H9 (cell line): Measurements from ENCODE around the gene DCC. TPM values are rescaled to one million over a fixed set of nuclear protein-coding genes. Genes with fewer than 3 reads are reported as not detected.

Experiments used
- DNase-seq: peaks from one replicate; pipeline ENCODE4 v3.0.0-alpha.2; 2017
- H2AFZ ChIP-seq: one replicate; pipeline ENCODE4 v1.6.1; 2013; ENCODE audit warnings: mild to moderate bottlenecking, low read length, control low read depth, moderate library complexity
- H2AK5ac ChIP-seq: 2 replicates; pipeline ENCODE4 v1.6.1; 2013; ENCODE audit warnings: low read length, control low read depth, mixed read lengths; ENCODE audit not compliant: insufficient read length
- H2BK120ac ChIP-seq: one replicate; pipeline ENCODE4 v1.6.1; 2013; ENCODE audit warnings: low read depth, mild to moderate bottlenecking, low read length, control low read depth, inconsistent platforms; ENCODE audit not compliant: poor library complexity, severe bottlenecking
- H2BK12ac ChIP-seq: 2 replicates; pipeline ENCODE4 v1.6.1; 2013; ENCODE audit warnings: low read length, control low read depth, mixed read lengths, low read depth; ENCODE audit not compliant: insufficient read length
- H2BK15ac ChIP-seq: 2 replicates; pipeline ENCODE4 v1.6.1; 2013; ENCODE audit warnings: low read depth, low read length, control low read depth
- H2BK20ac ChIP-seq: one replicate; pipeline ENCODE4 v1.6.1; 2013; ENCODE audit warnings: low read depth, mild to moderate bottlenecking, low read length, control low read depth, inconsistent platforms; ENCODE audit not compliant: poor library complexity, severe bottlenecking
- H2BK5ac ChIP-seq: 2 replicates; pipeline ENCODE4 v1.6.1; 2013; ENCODE audit warnings: low read length, control low read depth, mixed read lengths; ENCODE audit not compliant: insufficient read length
- H3K14ac ChIP-seq: 2 replicates; pipeline ENCODE4 v1.6.1; 2013; ENCODE audit warnings: low read length, control low read depth; ENCODE audit not compliant: insufficient read depth
- H3K18ac ChIP-seq: 2 replicates; pipeline ENCODE4 v1.6.1; 2013; ENCODE audit warnings: low read depth, mild to moderate bottlenecking, mixed read lengths, low read length, control low read depth; ENCODE audit not compliant: insufficient read length
- H3K23ac ChIP-seq: 2 replicates; pipeline ENCODE4 v1.6.1; 2013; ENCODE audit warnings: low read length, control low read depth, mixed read lengths, low read depth; ENCODE audit not compliant: insufficient read length
- H3K23me2 ChIP-seq: 2 replicates; pipeline ENCODE4 v1.6.1; 2013; ENCODE audit warnings: low read depth, mild to moderate bottlenecking, mixed read lengths, low read length, control low read depth; ENCODE audit not compliant: insufficient read length, poor library complexity, severe bottlenecking
- H3K27ac ChIP-seq: 2 replicates; pipeline ENCODE4 v1.5.1; 2013; ENCODE audit warnings: low read length, control low read depth, mixed read lengths, low read depth; ENCODE audit not compliant: insufficient read length
- H3K27me3 ChIP-seq: 2 replicates; pipeline ENCODE4 v1.6.1; 2013; ENCODE audit warnings: low read length, control low read depth, inconsistent platforms; ENCODE audit not compliant: insufficient read depth
- H3K4ac ChIP-seq: 2 replicates; pipeline ENCODE4 v1.6.1; 2013; ENCODE audit warnings: low read depth, mild to moderate bottlenecking, control low read depth, inconsistent platforms, low read length, moderate library complexity
- H3K4me1 ChIP-seq: 2 replicates; pipeline ENCODE4 v1.6.1; 2013; ENCODE audit warnings: low read length, control low read depth, inconsistent platforms; ENCODE audit not compliant: insufficient read depth
- H3K4me2 ChIP-seq: 2 replicates; pipeline ENCODE4 v1.6.1; 2013; ENCODE audit warnings: low read length, control low read depth, mixed read lengths; ENCODE audit not compliant: insufficient read length, insufficient read depth
- H3K56ac ChIP-seq: 2 replicates; pipeline ENCODE4 v1.6.1; 2013; ENCODE audit warnings: low read depth, mild to moderate bottlenecking, mixed read lengths, low read length, control low read depth; ENCODE audit not compliant: insufficient read length
- H3K79me1 ChIP-seq: 2 replicates; pipeline ENCODE4 v1.6.1; 2013; ENCODE audit warnings: low read depth, mild to moderate bottlenecking, moderate library complexity, low read length, control low read depth, inconsistent platforms; ENCODE audit not compliant: insufficient read depth, poor library complexity, severe bottlenecking
- H3K79me2 ChIP-seq: 2 replicates; pipeline ENCODE4 v1.6.1; 2013; ENCODE audit warnings: low read length, control low read depth, inconsistent platforms; ENCODE audit not compliant: insufficient read depth
- H3K9ac ChIP-seq: 2 replicates; pipeline ENCODE4 v1.6.1; 2013; ENCODE audit warnings: low read length, control low read depth, mixed read lengths; ENCODE audit not compliant: insufficient read length; ENCODE audit errors: extremely low read depth
- H3K9me3 ChIP-seq: one replicate; pipeline ENCODE4 v1.6.1; 2013; ENCODE audit warnings: low read depth, low read length, inconsistent platforms; ENCODE audit not compliant: control insufficient read depth
- H3T11ph ChIP-seq: one replicate; pipeline ENCODE4 v1.6.1; 2013; ENCODE audit warnings: mild to moderate bottlenecking, low read length, control low read depth, inconsistent platforms
- H4K20me1 ChIP-seq: one replicate; pipeline ENCODE4 v1.6.1; 2013; ENCODE audit not compliant: control insufficient read depth, insufficient read length, insufficient read depth
- H4K5ac ChIP-seq: 2 replicates; pipeline ENCODE4 v1.6.1; 2013; ENCODE audit warnings: low read depth, mild to moderate bottlenecking, mixed read lengths, low read length, control low read depth; ENCODE audit not compliant: insufficient read length
- H4K8ac ChIP-seq: replicated peaks from 2 replicates; pipeline ENCODE4 v1.6.1; 2013; ENCODE audit warnings: low read length, control low read depth, mixed read lengths, low read depth; ENCODE audit not compliant: insufficient read length
- H4K91ac ChIP-seq: 2 replicates; pipeline ENCODE4 v1.6.1; 2013; ENCODE audit warnings: low read depth, mild to moderate bottlenecking, moderate library complexity, mixed read lengths, low read length, control low read depth; ENCODE audit not compliant: insufficient read length
- H3K27ac Mint-ChIP-seq, 3 experiments: 2 replicates in 2 of 3; 3 replicates in 1 of 3; pipeline ENCODE4 v1.8.0; 2020 to 2021; ENCODE audit warnings: mixed read lengths in 3 of 3, mild to moderate bottlenecking in 1 of 3, moderate library complexity in 1 of 3
- H3K27me3 Mint-ChIP-seq: 2 replicates; pipeline ENCODE4 v1.8.0; 2021; ENCODE audit warnings: low read depth, mild to moderate bottlenecking, moderate library complexity, mixed read lengths
- H3K36me3 Mint-ChIP-seq, 3 experiments: 2 replicates in 2 of 3; 3 replicates in 1 of 3; pipeline ENCODE4 v1.8.0; 2020 to 2021; ENCODE audit warnings: low read depth in 3 of 3, mixed read lengths in 3 of 3; ENCODE audit not compliant: insufficient read depth in 1 of 3
- H3K4me1 Mint-ChIP-seq, 2 experiments: 2 replicates each; pipeline ENCODE4 v1.8.0; 2020; ENCODE audit warnings: mixed read lengths in 2 of 2
- H3K4me3 Mint-ChIP-seq, 2 experiments: 2 replicates in 1 of 2; 3 replicates in 1 of 2; pipeline ENCODE4 v1.8.0; 2020 to 2021; ENCODE audit warnings: mild to moderate bottlenecking in 2 of 2, mixed read lengths in 2 of 2, moderate library complexity in 1 of 2
- H3K9me3 Mint-ChIP-seq, 2 experiments: 2 replicates in 1 of 2; 3 replicates in 1 of 2; pipeline ENCODE4 v1.8.0; 2020; ENCODE audit warnings: mild to moderate bottlenecking in 2 of 2, mixed read lengths in 2 of 2, moderate library complexity in 1 of 2
- WGBS: extraction: QIAGEN DNeasy Blood & Tissue Kit; methylation state at CpG from one replicate; pipeline ENCODE4 v1.1.7; 2013; ENCODE audit warnings: missing lambda C conversion rate, low lambda C conversion rate, mixed read lengths; ENCODE audit not compliant: insufficient read length; ENCODE audit errors: extremely low coverage; 5-methylcytosine and 5-hydroxymethylcytosine counted together
- total RNA-seq: library from RNA; stranded (reverse); gene quantifications from 2 replicates; pipeline ENCODE4 v1.2.1, GENCODE V29; 2021
- TF ChIP-seq, protein P1 (sequence below): fragments of 200-600 bp; sonication (generic); conservative IDR thresholded peaks from 3 replicates; pipeline ENCODE4 v1.8.0; 2021; ENCODE audit warnings: antibody characterized with exemption, mild to moderate bottlenecking

The DCC gene
- total RNA-seq, 1 experiment from 2014 or later = 0.35 TPM

GRCh38 chr18:52577795-52578194 lies 237.8 kb downstream of the DCC start:
- Histone ChIP-seq H3K79me1 (no peaks in the 10 kb centered on the region), H2BK20ac (no peak overlapping the region), H4K5ac (no peak overlapping the region), H2BK12ac (no peak overlapping the region), H3K23ac (no peak overlapping the region), H4K91ac (no peak overlapping the region), H4K8ac (no peak overlapping the region), H3K9me3 (no peaks in the 10 kb centered on the region), H4K20me1 (no peaks in the 10 kb centered on the region), H3K23me2 (no peaks in the 10 kb centered on the region), H2AFZ (no peak overlapping the region), H3T11ph (no peak overlapping the region), H3K27me3 (no peaks in the 10 kb centered on the region), H3K56ac (no peak overlapping the region), H2BK15ac (no peak overlapping the region), H3K18ac (no peak overlapping the region), H3K4ac (no peak overlapping the region), H3K79me2 (no peaks in the 10 kb centered on the region), H2BK120ac (no peak overlapping the region), H3K9ac (no peak overlapping the region), H3K14ac (no peak overlapping the region), H3K27ac (no peak overlapping the region), H2BK5ac (no peak overlapping the region), H3K4me1 (no peaks in the 10 kb centered on the region), H3K4me2 (no peak overlapping the region), H2AK5ac (no peak overlapping the region)
- H3K27me3 Mint-ChIP-seq = no peaks in the 10 kb centered on the region; the same call in 1 of the 2 replicates
- no peak overlapping the region for H3K27ac Mint-ChIP-seq
- DNase-seq = no peak
- H3K4me3 Mint-ChIP-seq = no peak overlapping the region
- WGBS = no CpG with 5 or more reads among the region's 3 CpGs
- no peaks in the 10 kb centered on the region for H3K36me3 Mint-ChIP-seq
- TF ChIP-seq, protein P1, sequence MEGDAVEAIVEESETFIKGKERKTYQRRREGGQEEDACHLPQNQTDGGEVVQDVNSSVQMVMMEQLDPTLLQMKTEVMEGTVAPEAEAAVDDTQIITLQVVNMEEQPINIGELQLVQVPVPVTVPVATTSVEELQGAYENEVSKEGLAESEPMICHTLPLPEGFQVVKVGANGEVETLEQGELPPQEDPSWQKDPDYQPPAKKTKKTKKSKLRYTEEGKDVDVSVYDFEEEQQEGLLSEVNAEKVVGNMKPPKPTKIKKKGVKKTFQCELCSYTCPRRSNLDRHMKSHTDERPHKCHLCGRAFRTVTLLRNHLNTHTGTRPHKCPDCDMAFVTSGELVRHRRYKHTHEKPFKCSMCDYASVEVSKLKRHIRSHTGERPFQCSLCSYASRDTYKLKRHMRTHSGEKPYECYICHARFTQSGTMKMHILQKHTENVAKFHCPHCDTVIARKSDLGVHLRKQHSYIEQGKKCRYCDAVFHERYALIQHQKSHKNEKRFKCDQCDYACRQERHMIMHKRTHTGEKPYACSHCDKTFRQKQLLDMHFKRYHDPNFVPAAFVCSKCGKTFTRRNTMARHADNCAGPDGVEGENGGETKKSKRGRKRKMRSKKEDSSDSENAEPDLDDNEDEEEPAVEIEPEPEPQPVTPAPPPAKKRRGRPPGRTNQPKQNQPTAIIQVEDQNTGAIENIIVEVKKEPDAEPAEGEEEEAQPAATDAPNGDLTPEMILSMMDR = no peak
- no peaks in the 10 kb centered on the region; a peak in 1 of 5 replicates for H3K9me3 Mint-ChIP-seq
- H3K4me1 Mint-ChIP-seq = no peaks in the 10 kb centered on the region
